Transverse colon (tissue), 4 donors: ENCODE measurements around the gene MYOZ2. TPM values are rescaled to one million over a fixed set of nuclear protein-coding genes. Genes with fewer than 3 reads are reported as not detected.

Experiments
- DNase-seq: peaks from one replicate; pipeline ENCODE4 v3.0.0-alpha.2; 2019
- H3K27ac ChIP-seq, 4 donors: fragments of 200-600 bp; sonication (generic); 2 replicates each; pipeline ENCODE4 v1.5.1; 2016 to 2018; ENCODE audit warnings: inconsistent platforms in 4 of 4
- H3K27me3 ChIP-seq: fragments of 200-600 bp; sonication (generic); 2 replicates; pipeline ENCODE4 v1.5.1; 2017; ENCODE audit warnings: inconsistent platforms
- H3K36me3 ChIP-seq, 4 donors: fragments of 200-600 bp; sonication (generic); 2 replicates each; pipeline ENCODE4 v1.5.1; 2017 to 2019; ENCODE audit warnings: inconsistent platforms in 4 of 4
- H3K4me1 ChIP-seq, 4 donors: fragments of 200-600 bp; sonication (generic); 2 replicates each; pipeline ENCODE4 v1.5.1; 2017 to 2020; ENCODE audit warnings: inconsistent platforms in 4 of 4
- H3K4me3 ChIP-seq, 4 donors: fragments of 200-600 bp; sonication (generic); 1 replicate in 1 of 4; 2 replicates in 3 of 4; pipeline versions ENCODE4 v1.5.1 to v1.6.1; 2017 to 2019; ENCODE audit warnings: inconsistent platforms in 4 of 4
- H3K9me3 ChIP-seq, 2 donors: fragments of 200-600 bp; sonication (generic); 2 replicates each; pipeline ENCODE4 v1.5.1; 2017 to 2019; ENCODE audit warnings: inconsistent platforms in 2 of 2
- EP300 ChIP-seq: sonication (generic); formaldehyde crosslinking; IDR thresholded peaks from one replicate; pipeline ENCODE4 v1.6.1; 2017; ENCODE audit warnings: antibody characterized with exemption, low read depth
- POLR2A ChIP-seq: fragments of 450-650 bp; IDR thresholded peaks from one replicate; pipeline ENCODE4 v1.6.1; 2016; ENCODE audit warnings: antibody characterized with exemption, mild to moderate bottlenecking, moderate library complexity
- POLR2AphosphoS5 ChIP-seq, 3 donors: sonication (generic); formaldehyde crosslinking; IDR thresholded peaks; one replicate each; pipeline ENCODE4 v1.6.1; 2016; ENCODE audit warnings: antibody characterized with exemption in 3 of 3
- WGBS, 2 donors: methylation state at CpG; one replicate each; pipeline ENCODE4 v1.1.5; 2018; ENCODE audit warnings: low coverage in 1 of 2; 5-methylcytosine and 5-hydroxymethylcytosine counted together
- in situ Hi-C, 4 donors: fragments of 200-750 bp; cut with MboI; loops; one replicate each; pipeline versions ENCODE4 v1.15.0 to v1.15.1; 2017; ENCODE audit warnings: low sequenced_read_pairs in 3 of 4, low pct_ligation_motif_present in 1 of 4, low pct_unique_long_range_greater_than_20kb in 1 of 4
- intact Hi-C: fragments of 100-400 bp; cut with DNase I; formaldehyde crosslinking; loops from one replicate; pipeline ENCODE4 v1.15.1; 2023; ENCODE audit warnings: low total_unique reads
- total RNA-seq, 4 donors: library from RNA; depleted of rRNA; stranded (reverse); fragments of >200 nt; gene quantifications; one replicate each; pipeline ENCODE4 v1.1.0, GENCODE V29; 2016
- TF ChIP-seq, protein P1 (sequence below), 5 experiments: fragments of 200-600 bp in 3 of 5; fragments of 450-650 bp in 2 of 5; sonication (generic) in 3 of 5; IDR thresholded peaks; 1 replicate in 2 of 5; 2 replicates in 3 of 5; pipeline ENCODE4 v1.5.1; 2016 to 2017; ENCODE audit warnings: antibody characterized with exemption in 5 of 5, inconsistent platforms in 3 of 5, mild to moderate bottlenecking in 2 of 5, moderate library complexity in 1 of 5

The MYOZ2 gene
- total RNA-seq, 4 donors from 2014 or later, result 0.27 to 0.32 TPM; not detected in 2

DNA sequence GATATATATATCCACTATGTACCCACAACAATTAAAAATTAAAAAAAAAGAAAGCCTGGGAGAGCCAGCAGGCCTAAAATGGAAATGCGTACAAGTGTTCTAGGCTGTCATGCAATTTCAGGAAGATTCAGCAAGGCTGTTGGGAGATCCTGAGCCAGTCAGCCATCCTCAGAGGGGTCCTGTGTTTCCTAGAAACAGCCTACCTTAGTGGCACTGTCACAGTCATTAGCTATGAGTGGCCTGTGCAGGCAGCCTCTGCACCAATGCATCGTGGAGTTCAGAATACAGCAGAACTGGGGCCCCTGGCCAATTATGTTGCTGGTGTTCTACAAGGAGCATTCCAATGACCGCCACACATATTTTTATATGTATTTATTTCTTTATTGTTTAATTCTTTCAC, 55.9 kb downstream of the MYOZ2 start:
- Histone ChIP-seq H3K36me3 (no peaks in the 10 kb centered on the region), H3K9me3 (no peaks in the 10 kb centered on the region), H3K4me1 (peaks cover 0 to 13% (median 0%) of the 10 kb centered on the region in 4 donors), H3K27ac (no peak overlapping the region), H3K4me3 (no peak overlapping the region), H3K27me3 (no peaks in the 10 kb centered on the region)
- WGBS, 2 donors, result 89 to 92% methylated on average over 3 of the region's 3 CpGs
- TF ChIP-seq POLR2AphosphoS5 (IDR thresholded peaks at IDR 0.05) (no peak), EP300 (no peak), POLR2A (no peak)
- TF ChIP-seq, protein P1, sequence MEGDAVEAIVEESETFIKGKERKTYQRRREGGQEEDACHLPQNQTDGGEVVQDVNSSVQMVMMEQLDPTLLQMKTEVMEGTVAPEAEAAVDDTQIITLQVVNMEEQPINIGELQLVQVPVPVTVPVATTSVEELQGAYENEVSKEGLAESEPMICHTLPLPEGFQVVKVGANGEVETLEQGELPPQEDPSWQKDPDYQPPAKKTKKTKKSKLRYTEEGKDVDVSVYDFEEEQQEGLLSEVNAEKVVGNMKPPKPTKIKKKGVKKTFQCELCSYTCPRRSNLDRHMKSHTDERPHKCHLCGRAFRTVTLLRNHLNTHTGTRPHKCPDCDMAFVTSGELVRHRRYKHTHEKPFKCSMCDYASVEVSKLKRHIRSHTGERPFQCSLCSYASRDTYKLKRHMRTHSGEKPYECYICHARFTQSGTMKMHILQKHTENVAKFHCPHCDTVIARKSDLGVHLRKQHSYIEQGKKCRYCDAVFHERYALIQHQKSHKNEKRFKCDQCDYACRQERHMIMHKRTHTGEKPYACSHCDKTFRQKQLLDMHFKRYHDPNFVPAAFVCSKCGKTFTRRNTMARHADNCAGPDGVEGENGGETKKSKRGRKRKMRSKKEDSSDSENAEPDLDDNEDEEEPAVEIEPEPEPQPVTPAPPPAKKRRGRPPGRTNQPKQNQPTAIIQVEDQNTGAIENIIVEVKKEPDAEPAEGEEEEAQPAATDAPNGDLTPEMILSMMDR (IDR thresholded peaks at IDR 0.05), result no peak
- in situ Hi-C loops (no loop called here), intact Hi-C loops (no loop called here)
- DNase-seq, result no peak

DNA sequence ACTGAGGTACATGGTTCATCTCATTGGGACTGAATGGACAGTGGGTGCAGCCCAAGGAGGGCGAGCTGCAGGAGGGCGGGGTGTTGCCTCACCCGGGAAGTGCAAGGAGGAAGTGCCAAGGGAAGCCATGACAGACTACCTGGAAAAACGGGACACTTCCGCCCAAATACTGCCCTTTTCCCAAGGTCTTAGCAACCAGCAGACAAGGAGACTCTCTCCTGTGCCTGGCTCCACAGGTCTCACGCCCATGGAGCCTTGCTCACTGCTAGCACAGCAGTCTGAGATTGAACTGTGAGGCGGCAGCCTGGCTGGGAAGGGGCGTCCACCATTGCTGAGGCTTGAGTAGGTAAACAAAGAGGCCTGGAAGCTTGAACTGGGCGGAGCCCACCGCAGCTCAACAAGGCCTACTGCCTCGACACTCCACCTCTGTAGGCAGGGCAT, 62.2 kb downstream of the MYOZ2 start:
- no peak for TF ChIP-seq EP300
- TF ChIP-seq, protein P1 (IDR thresholded peaks at IDR 0.05), result no peak
- TF ChIP-seq POLR2A, result no peak
- no peak for TF ChIP-seq POLR2AphosphoS5 (IDR thresholded peaks at IDR 0.05)
- H3K27me3 ChIP-seq, result no peaks in the 10 kb centered on the region
- no peak overlapping the region for H3K27ac ChIP-seq
- no peaks in the 10 kb centered on the region for H3K9me3 ChIP-seq
- WGBS, 2 donors, result 92 to 94% methylated on average over 3 to 11 of the region's 11 CpGs
- H3K36me3 ChIP-seq, result no peaks in the 10 kb centered on the region
- intact Hi-C loops (no loop called here), in situ Hi-C loops (no loop called here)
- H3K4me3 ChIP-seq, result no peak overlapping the region
- DNase-seq, result no peak
- H3K4me1 ChIP-seq, result no peaks in the 10 kb centered on the region

DNA sequence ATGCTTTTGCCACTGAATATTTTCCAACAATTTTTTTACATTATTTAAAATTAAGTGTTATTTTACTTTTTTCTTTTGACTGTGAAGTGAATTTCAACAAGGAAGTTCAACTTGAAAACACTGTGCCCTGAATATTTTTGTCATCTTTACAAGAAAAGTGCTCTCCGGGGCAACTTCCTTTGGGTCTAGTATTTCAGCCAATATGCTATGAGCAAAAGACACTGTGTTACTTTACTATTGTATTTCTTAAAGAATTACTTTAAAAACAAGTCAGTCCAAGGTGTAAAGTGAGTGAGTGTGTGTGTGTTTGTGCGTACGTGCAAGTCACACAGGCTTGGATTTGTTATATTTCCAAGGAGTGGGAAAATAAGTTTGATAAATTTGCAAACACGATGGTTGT, 69.3 kb downstream of the MYOZ2 start:
- no peak overlapping the region for H3K4me3 ChIP-seq
- no peaks in the 10 kb centered on the region for H3K36me3 ChIP-seq
- in situ Hi-C loops, result no loop called here
- peaks cover 0 to 4% (median 0%) of the 10 kb centered on the region in 4 donors for H3K4me1 ChIP-seq
- TF ChIP-seq POLR2A, result no peak
- TF ChIP-seq, protein P1 (IDR thresholded peaks at IDR 0.05), result no peak
- TF ChIP-seq EP300, result no peak
- TF ChIP-seq POLR2AphosphoS5 (IDR thresholded peaks at IDR 0.05), result no peak
- intact Hi-C loops, result no loop called here
- 70 to 85% methylated on average over 4 of the region's 4 CpGs for WGBS, 2 donors
- no peak for DNase-seq
- H3K27ac ChIP-seq, result peak overlapping the region in 1 of 4 donors; percentile 4
- H3K9me3 ChIP-seq, result no peaks in the 10 kb centered on the region
- no peaks in the 10 kb centered on the region for H3K27me3 ChIP-seq

DNA sequence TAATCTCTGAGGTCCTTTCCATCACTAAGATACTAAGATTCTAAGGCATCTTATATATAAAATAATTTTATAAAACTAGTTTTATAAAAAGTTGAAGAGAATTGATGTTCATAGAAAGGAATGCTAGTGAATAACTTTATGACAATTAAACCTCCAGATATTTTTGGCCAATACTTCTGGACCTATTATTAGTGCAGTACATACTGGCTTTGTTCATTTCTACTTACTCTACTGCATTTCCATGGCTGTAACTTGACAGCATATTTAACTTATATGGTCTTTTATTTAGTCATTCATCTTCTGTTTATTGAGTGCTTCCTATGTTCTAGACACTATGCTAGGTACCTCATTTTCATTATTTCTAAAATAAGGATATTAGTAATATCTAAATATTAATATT, 70.1 kb downstream of the MYOZ2 start:
- no peaks in the 10 kb centered on the region for H3K36me3 ChIP-seq
- H3K9me3 ChIP-seq, result no peaks in the 10 kb centered on the region
- no peaks in the 10 kb centered on the region for H3K27me3 ChIP-seq
- intact Hi-C loops, result no loop called here
- peaks cover 0 to 4% (median 0%) of the 10 kb centered on the region in 4 donors for H3K4me1 ChIP-seq
- H3K4me3 ChIP-seq, result no peak overlapping the region
- DNase-seq, result no peak
- in situ Hi-C loops, result no loop called here
- peak overlapping the region in 1 of 4 donors; percentile 4 for H3K27ac ChIP-seq
- TF ChIP-seq EP300, result no peak
- TF ChIP-seq POLR2AphosphoS5 (IDR thresholded peaks at IDR 0.05), result no peak
- TF ChIP-seq, protein P1 (IDR thresholded peaks at IDR 0.05), result no peak
- no peak for TF ChIP-seq POLR2A
